Activated T-helper 1 cell treated with anti-CD3 and anti-CD28 coated beads, Interleukin-12 subunit alpha, Interleukin-12 subunit beta, Interleukin-2, Interleukin-4 antibody, amounts not matched to agents 30 ng/mL and 10 ng/mL and 1 ng/mL, durations not matched to agents 14 hours and 24 hours and 36 hours (primary cell): Measurements from ENCODE around the gene SGCE. TPM values are rescaled to one million over a fixed set of nuclear protein-coding genes. Genes with fewer than 3 reads are reported as not detected.

Source experiments
- DNase-seq: peaks from one replicate; pipeline ENCODE4 v3.0.0; 2021; ENCODE audit warnings: low spot score
- H3K27ac Mint-ChIP-seq: one replicate; pipeline ENCODE4 v1.8.0; 2021; ENCODE audit warnings: mild to moderate bottlenecking, mixed read lengths
- H3K27me3 Mint-ChIP-seq: one replicate; pipeline ENCODE4 v1.8.0; 2022; ENCODE audit warnings: mild to moderate bottlenecking, moderate library complexity, mixed read lengths; ENCODE audit not compliant: insufficient read depth
- H3K36me3 Mint-ChIP-seq: one replicate; pipeline ENCODE4 v1.8.0; 2021; ENCODE audit warnings: low read depth, mixed read lengths
- H3K4me1 Mint-ChIP-seq: one replicate; pipeline ENCODE4 v1.8.0; 2021; ENCODE audit warnings: low read depth, mixed read lengths
- H3K4me3 Mint-ChIP-seq: one replicate; pipeline ENCODE4 v1.8.0; 2021; ENCODE audit warnings: mild to moderate bottlenecking, moderate library complexity, mixed read lengths
- H3K9me3 Mint-ChIP-seq: one replicate; pipeline ENCODE4 v1.8.0; 2021; ENCODE audit warnings: mixed read lengths
- intact Hi-C: fragments of 100-400 bp; cut with micrococcal nuclease; formaldehyde crosslinking; loops from one replicate; pipeline ENCODE4 v1.15.1; 2024
- total RNA-seq: library from RNA; stranded (reverse); gene quantifications from 2 replicates; pipeline ENCODE4 v1.2.3, GENCODE V29; 2022

Gene SGCE
- total RNA-seq, 1 donor from 2014 or later: not detected

DNA sequence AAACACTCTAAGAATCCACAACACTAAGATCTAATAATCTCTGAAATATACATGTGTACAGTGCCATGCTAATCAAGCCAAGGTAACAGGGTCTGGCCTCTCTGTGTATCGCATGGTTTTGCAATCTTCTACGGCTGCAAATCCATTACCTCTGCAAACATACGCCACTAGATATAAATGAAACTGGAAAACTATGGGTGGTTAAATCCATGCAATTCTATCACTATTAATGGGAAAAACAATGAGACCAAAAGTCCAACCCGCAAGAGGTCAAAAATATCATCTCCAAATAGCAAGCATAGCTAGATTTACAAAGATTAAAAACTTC is 23.0 kb downstream of the SGCE start:
- Mint-ChIP-seq H3K9me3 (no peaks in the 10 kb centered on the region), H3K27ac (no peak overlapping the region), H3K27me3 (peaks cover 3% of the 10 kb centered on the region), H3K4me3 (no peak overlapping the region), H3K4me1 (no peaks in the 10 kb centered on the region), H3K36me3 (no peaks in the 10 kb centered on the region)
- intact Hi-C loops: loop anchor here (2.0 kb wide), 1 partner anchor 22 kb away; no protein-coding TSS in a partner anchor
- no peak for DNase-seq

DNA sequence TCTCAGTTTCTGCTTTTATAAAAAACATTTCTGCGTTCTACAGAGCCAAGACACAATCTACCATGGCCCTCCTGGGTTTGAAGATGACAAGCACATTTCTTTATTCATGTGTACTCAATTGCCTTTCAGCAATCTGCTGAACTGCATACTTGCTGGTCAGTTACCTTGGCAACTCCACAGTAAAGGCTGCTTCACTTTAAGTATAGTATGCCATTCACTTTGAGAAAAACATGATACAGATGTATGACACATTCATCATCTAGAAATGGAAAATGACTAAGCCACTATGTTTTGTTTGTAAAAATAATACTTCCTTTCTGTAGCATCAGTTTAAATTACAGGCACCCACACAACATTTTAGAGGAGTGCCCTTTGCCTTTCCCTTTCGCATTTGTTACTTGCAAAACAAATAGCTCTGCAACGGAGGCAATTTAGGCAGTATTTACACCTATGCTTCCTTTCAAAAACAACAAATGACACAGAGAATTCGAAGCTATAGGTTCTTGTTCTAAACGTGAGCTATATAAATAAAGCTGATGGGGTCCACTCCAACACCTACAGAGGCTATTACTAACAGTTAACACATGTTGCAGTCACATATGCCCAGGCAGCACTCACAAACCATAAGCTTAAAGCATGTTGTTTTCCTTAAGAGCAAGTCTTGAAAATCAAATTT is 23.5 kb downstream of the SGCE start:
- no peaks in the 10 kb centered on the region for H3K9me3 Mint-ChIP-seq
- H3K27me3 Mint-ChIP-seq: no peaks in the 10 kb centered on the region
- no peak overlapping the region for H3K27ac Mint-ChIP-seq
- H3K4me1 Mint-ChIP-seq: no peaks in the 10 kb centered on the region
- intact Hi-C loops: loop anchor here (1.0 to 2.0 kb wide), 2 partner anchors 12 to 22 kb away; no protein-coding TSS in a partner anchor
- DNase-seq: no peak
- no peaks in the 10 kb centered on the region for H3K36me3 Mint-ChIP-seq
- H3K4me3 Mint-ChIP-seq: no peak overlapping the region

DNA sequence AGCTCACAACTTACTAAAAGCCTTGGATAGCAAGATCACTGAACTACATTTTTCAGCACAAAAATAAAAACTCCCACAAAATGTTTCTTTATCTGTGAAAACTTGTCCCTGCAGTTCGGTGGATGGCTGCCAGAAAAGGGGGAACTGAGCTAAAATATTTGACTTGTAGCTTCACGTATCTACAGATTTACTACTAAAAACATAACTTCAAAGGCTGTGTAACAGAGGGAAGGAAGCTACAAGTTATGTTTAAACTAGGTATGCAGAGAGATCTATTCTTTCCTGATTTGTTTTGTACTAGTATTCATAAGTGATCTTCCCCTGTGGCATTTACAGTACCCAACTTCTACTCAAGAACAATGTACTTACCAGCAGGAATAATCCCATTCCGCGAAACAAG is 25.1 kb downstream of the SGCE start:
- intact Hi-C loops: no loop called here
- peaks cover 3% of the 10 kb centered on the region for H3K27me3 Mint-ChIP-seq
- no peaks in the 10 kb centered on the region for H3K36me3 Mint-ChIP-seq
- no peak for DNase-seq
- H3K4me3 Mint-ChIP-seq: no peak overlapping the region
- no peak overlapping the region for H3K27ac Mint-ChIP-seq
- H3K9me3 Mint-ChIP-seq: no peaks in the 10 kb centered on the region
- H3K4me1 Mint-ChIP-seq: no peaks in the 10 kb centered on the region

DNA sequence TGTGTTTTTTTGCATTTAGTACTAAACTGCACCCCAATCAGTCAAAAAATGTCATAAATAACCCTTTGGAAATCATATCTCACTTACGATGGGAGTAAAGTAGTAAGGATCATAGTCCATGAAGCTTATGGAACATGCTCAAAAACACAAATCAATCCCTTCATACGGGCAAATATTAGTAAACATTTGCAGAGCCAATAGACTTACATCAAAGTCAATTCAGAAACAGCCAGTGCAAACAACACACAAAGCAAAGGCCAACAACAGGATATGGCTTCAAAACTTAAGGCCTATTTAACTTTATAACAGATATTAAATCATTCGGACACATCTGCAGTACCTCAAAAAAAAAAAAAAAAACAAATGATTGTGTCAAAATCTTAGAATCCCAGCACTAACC is 32.1 kb downstream of the SGCE start:
- intact Hi-C loops: loop anchor here (5.0 kb wide), 1 partner anchor 132 kb away; no protein-coding TSS in a partner anchor
- H3K27me3 Mint-ChIP-seq: peaks cover 7% of the 10 kb centered on the region
- no peak overlapping the region for H3K27ac Mint-ChIP-seq
- no peak for DNase-seq
- H3K4me3 Mint-ChIP-seq: no peak overlapping the region
- no peaks in the 10 kb centered on the region for H3K36me3 Mint-ChIP-seq
- H3K9me3 Mint-ChIP-seq: no peaks in the 10 kb centered on the region
- H3K4me1 Mint-ChIP-seq: peaks cover 12% of the 10 kb centered on the region

DNA sequence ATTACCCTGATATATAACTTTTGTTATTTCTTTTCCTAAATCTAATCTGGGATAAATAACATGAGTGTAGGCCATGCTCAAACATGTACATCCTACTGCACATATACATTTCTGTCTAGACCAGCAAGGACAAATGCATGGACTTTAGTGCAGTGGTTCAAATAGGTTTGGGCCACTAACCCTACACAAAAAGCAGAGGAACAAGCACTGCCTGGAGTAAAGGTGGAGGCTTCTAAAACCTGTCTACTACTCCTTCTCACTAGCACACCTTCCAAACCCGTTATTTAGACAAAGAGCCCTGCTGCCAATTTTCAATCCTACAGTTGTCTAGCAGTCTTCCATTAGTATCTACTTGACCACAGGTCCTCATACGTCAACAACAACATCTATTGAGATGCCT is 34.8 kb downstream of the SGCE start:
- H3K9me3 Mint-ChIP-seq: no peaks in the 10 kb centered on the region
- H3K4me3 Mint-ChIP-seq: no peak overlapping the region
- intact Hi-C loops: loop anchor here (2.0 to 5.0 kb wide), 3 partner anchors 34 to 129 kb away; no protein-coding TSS in a partner anchor
- H3K27ac Mint-ChIP-seq: no peak overlapping the region
- no peak for DNase-seq
- peaks cover 12% of the 10 kb centered on the region for H3K4me1 Mint-ChIP-seq
- peaks cover 3% of the 10 kb centered on the region for H3K27me3 Mint-ChIP-seq
- no peaks in the 10 kb centered on the region for H3K36me3 Mint-ChIP-seq

DNA sequence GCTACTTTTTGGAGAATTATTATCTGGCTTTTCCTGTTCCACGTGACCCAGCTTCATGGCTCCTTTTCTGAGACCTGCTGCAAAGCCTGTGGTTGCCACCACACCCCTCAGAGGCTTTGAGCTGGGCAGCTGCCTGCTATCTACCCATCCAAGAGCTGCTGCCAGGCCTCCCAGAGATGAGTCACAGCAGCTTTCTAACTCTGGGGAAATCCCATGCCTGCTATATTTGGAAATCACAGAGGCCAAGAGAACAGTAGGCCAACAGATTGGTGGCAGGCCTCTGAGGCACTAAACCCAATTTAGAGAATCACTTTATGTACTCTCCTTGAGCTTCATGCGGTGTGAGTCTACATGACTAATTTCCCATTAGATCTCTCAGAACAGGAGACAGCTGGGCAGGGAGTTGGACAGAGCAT is 35.2 kb downstream of the SGCE start:
- no peaks in the 10 kb centered on the region for H3K9me3 Mint-ChIP-seq
- peak; percentile 17 for DNase-seq
- no peaks in the 10 kb centered on the region for H3K36me3 Mint-ChIP-seq
- H3K4me1 Mint-ChIP-seq: peaks cover 12% of the 10 kb centered on the region
- no peak overlapping the region for H3K27ac Mint-ChIP-seq
- intact Hi-C loops: loop anchor here (1.0 to 5.0 kb wide), 4 partner anchors 12 to 128 kb away; no protein-coding TSS in a partner anchor
- peak overlapping the region; percentile 27 for H3K4me3 Mint-ChIP-seq
- peaks cover 3% of the 10 kb centered on the region for H3K27me3 Mint-ChIP-seq

DNA sequence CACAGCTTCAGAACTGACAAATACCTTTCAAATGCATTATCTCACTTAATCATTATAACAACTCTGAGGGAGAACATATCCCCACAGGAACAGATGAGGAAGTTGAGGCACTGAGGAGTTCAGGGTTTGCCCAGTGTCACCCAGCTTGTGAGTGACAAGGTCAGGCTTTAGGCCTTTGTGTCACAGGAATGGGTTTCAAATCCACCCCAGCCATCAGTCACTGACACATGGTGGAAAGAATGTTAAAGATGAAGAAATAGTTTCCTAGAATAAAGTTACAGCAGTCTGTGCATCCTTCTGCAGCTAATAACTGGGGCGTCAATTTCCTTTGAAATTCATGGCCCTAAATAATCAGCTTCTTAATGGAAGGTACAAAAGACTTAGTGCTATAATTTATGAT is 37.8 kb downstream of the SGCE start:
- H3K36me3 Mint-ChIP-seq: no peaks in the 10 kb centered on the region
- H3K27ac Mint-ChIP-seq: no peak overlapping the region
- H3K9me3 Mint-ChIP-seq: no peaks in the 10 kb centered on the region
- DNase-seq: no peak
- no peaks in the 10 kb centered on the region for H3K27me3 Mint-ChIP-seq
- intact Hi-C loops: no loop called here
- peaks cover 12% of the 10 kb centered on the region for H3K4me1 Mint-ChIP-seq
- no peak overlapping the region for H3K4me3 Mint-ChIP-seq

DNA sequence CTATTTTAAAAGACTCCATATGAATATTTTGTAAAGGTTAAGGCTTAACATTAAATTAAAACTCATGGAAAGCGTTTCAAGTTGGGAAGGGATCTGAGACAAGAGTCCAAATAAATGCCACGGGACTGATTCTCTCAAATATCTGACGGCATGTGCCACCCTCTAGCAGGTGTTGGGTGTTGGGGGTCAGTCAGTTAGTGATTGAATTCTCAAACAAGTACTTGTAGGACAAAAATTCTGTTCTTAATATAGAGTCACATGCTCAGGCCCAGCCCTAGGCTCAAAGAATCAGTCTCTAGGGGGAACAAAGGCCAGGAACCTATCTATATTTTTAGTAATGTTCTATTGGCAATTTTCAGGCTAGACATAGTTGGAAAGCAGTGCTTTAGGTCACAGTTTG is 39.1 kb downstream of the SGCE start:
- no peak overlapping the region for H3K27ac Mint-ChIP-seq
- H3K27me3 Mint-ChIP-seq: peaks cover 3% of the 10 kb centered on the region

DNA sequence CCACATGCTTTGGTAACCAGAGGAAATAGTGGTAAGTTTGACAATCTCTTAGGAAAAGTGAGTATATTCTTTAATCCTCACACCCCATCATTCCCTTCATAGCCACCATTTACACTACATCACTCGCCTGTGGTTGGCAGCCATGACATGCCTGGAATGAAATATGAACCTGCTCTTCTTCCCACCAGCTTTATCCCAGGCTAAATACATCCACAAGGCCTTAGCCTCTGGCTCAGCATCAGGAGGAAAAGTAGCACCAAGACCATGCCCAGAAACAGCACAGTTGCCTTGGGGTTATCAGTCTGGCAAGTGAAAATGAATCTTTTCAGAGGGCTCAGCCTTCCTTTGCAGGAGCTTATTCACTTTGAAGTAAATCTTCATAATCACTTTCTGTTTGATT is 40.3 kb downstream of the SGCE start:
- Mint-ChIP-seq H3K27ac (no peak overlapping the region), H3K9me3 (no peaks in the 10 kb centered on the region), H3K36me3 (no peaks in the 10 kb centered on the region), H3K27me3 (peaks cover 3% of the 10 kb centered on the region), H3K4me3 (no peak overlapping the region), H3K4me1 (peaks cover 3% of the 10 kb centered on the region)
- DNase-seq: no peak
- intact Hi-C loops: no loop called here

More for the DNA sequence above, 39.1 kb downstream of the SGCE start:
- Mint-ChIP-seq H3K4me3 (no peak overlapping the region), H3K9me3 (no peaks in the 10 kb centered on the region), H3K36me3 (no peaks in the 10 kb centered on the region), H3K4me1 (peaks cover 12% of the 10 kb centered on the region)
- no peak for DNase-seq
- intact Hi-C loops: no loop called here

DNA sequence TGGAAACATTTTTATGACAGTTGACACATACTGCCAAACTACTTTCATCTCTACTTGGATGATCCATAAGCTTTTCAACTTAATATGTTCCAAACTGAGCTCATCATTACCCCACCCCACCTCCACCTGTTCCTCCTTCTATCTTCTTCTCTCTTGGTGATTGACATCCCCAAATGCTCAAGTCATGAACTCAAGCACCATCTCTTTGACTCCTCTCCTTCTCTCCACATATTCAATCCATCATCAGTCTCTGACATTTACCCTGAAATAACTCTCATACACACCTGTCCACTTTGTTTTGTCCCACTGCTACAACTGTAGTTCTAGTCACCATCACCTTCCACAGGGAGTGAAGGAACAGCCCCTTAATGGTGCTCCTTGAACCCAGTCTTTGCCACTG is 43.3 kb downstream of the SGCE start:
- Mint-ChIP-seq H3K4me3 (no peak overlapping the region), H3K27me3 (peaks cover 5% of the 10 kb centered on the region), H3K27ac (no peak overlapping the region), H3K4me1 (no peaks in the 10 kb centered on the region), H3K9me3 (no peaks in the 10 kb centered on the region), H3K36me3 (no peaks in the 10 kb centered on the region)
- no peak for DNase-seq
- intact Hi-C loops: no loop called here

DNA sequence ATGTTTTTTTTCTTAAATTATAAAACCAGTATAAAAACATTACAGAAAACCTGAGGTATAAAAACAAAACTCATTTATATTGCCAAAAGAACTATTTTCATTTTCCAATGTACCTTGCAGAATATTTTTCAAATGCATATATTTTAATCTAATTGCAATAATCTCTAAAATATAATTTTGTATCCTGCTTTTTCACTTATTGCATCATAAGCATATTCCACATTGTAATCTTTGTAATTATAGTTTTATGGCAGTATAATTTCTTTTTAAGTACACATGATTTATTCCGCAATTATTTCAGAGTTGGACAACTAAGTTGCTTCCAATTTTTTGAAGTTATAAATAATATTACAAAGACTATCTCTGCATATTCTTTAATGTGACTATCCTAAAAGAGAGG is 43.7 kb downstream of the SGCE start:
- Mint-ChIP-seq H3K4me1 (no peaks in the 10 kb centered on the region), H3K4me3 (no peak overlapping the region), H3K27me3 (peaks cover 5% of the 10 kb centered on the region), H3K27ac (no peak overlapping the region), H3K9me3 (no peaks in the 10 kb centered on the region), H3K36me3 (no peaks in the 10 kb centered on the region)
- intact Hi-C loops: no loop called here
- no peak for DNase-seq

DNA sequence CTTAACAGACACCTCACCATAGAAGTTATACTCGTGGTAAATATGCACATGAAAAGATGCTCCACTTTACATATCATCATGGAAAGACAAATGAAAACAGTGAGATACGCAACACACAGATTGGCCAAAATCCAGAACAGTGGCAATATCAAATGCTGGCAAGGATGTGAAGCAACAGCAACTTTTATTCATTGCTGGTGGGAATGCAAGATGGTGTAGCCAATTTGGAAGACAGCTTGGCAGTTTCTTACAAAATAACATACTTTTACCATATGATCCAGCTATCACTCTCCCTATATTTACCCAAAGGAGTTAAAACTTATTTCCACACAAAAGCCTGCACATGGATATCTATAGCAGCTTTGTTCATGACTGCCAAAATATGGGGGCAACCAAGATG is 46.4 kb downstream of the SGCE start:
- DNase-seq: no peak
- H3K4me3 Mint-ChIP-seq: no peak overlapping the region
- H3K27me3 Mint-ChIP-seq: peaks cover 5% of the 10 kb centered on the region
- no peaks in the 10 kb centered on the region for H3K9me3 Mint-ChIP-seq
- H3K27ac Mint-ChIP-seq: no peak overlapping the region
- no peaks in the 10 kb centered on the region for H3K4me1 Mint-ChIP-seq
- intact Hi-C loops: no loop called here
- no peaks in the 10 kb centered on the region for H3K36me3 Mint-ChIP-seq

DNA sequence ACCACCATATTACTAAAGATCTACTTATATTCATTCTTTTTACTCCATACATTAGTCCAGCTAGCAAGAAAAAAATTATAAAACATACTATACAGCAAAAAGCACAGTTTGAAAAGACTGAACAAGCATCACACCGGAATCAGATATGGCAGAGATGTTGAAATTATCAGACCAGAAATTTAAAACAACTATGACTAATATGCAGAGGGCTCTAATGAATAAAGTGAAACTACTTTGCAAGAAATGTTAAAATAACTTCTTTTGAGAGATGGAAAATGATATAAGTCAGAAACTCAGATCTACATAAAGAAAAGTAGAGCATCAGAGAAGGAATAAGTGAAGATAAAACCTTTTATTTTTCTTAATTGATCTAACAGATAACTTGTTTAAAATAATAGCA is 50.9 kb downstream of the SGCE start:
- Mint-ChIP-seq H3K9me3 (no peaks in the 10 kb centered on the region), H3K27me3 (peaks cover 2% of the 10 kb centered on the region), H3K4me1 (no peaks in the 10 kb centered on the region), H3K27ac (no peak overlapping the region), H3K36me3 (no peaks in the 10 kb centered on the region), H3K4me3 (no peak overlapping the region)
- no peak for DNase-seq
- intact Hi-C loops: no loop called here

DNA sequence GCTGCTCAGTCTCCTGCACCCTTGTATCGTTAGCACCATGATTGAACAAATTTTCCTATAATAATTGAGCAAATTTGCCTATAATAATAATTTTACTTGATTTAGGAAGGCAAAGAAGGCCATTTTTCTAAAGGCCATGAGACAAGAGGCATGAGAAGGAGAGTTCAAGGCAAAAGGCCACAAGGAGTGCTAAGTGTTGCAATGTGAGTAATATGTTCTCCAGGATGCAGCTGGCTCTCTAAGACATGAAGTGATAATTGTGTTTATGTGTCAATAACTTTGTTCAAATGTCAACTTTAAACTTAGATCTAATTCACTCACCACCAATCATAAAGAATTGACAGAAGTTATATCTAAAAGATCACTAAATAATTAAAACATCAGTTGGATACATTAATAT is 53.8 kb downstream of the SGCE start:
- H3K4me3 Mint-ChIP-seq: no peak overlapping the region
- no peak for DNase-seq
- intact Hi-C loops: no loop called here
- H3K27ac Mint-ChIP-seq: no peak overlapping the region
- H3K36me3 Mint-ChIP-seq: no peaks in the 10 kb centered on the region
- H3K9me3 Mint-ChIP-seq: no peaks in the 10 kb centered on the region
- no peaks in the 10 kb centered on the region for H3K27me3 Mint-ChIP-seq
- no peaks in the 10 kb centered on the region for H3K4me1 Mint-ChIP-seq
